Smooth muscle cell (in vitro differentiated cells): ENCODE results near the gene ZFHX3. TPM values are rescaled to one million over a fixed set of nuclear protein-coding genes. Genes with fewer than 3 reads are reported as not detected.
A peak's percentile ranks its signal among the peaks of the same experiment; 100 is the strongest.

ENCODE experiments used
- DNase-seq: peaks from one replicate; lab custom pipeline; 2025; ENCODE audit not compliant: unreplicated experiment; lab: John Stamatoyannopoulos, UW
- H2AFZ ChIP-seq: fragments of 200-600 bp; sonication (generic); 2 replicates; pipeline ENCODE4 v1.6.0; 2016; ENCODE audit warnings: antibody characterized with exemption, low read depth, mild to moderate bottlenecking
- H3F3A ChIP-seq: fragments of 200-600 bp; sonication (generic); 2 replicates; pipeline ENCODE4 v1.6.0; 2017; ENCODE audit warnings: antibody characterized with exemption, low read depth
- H3K27ac ChIP-seq: fragments of 200-600 bp; sonication (generic); 2 replicates; pipeline ENCODE4 v1.5.1; 2016; ENCODE audit warnings: low read depth, mild to moderate bottlenecking
- H3K27me3 ChIP-seq: fragments of 200-600 bp; sonication (generic); 2 replicates; pipeline ENCODE4 v1.6.1; 2016; ENCODE audit warnings: low read depth, mild to moderate bottlenecking
- H3K36me3 ChIP-seq: fragments of 200-600 bp; sonication (generic); 2 replicates; pipeline ENCODE4 v1.5.1; 2016; ENCODE audit warnings: low read depth
- H3K4me1 ChIP-seq: fragments of 200-600 bp; sonication (generic); 2 replicates; pipeline ENCODE4 v1.5.1; 2016; ENCODE audit warnings: low read depth
- H3K4me2 ChIP-seq: fragments of 200-600 bp; sonication (generic); 2 replicates; pipeline ENCODE4 v1.6.0; 2016; ENCODE audit warnings: mild to moderate bottlenecking
- H3K4me3 ChIP-seq: fragments of 200-600 bp; sonication (generic); 2 replicates; pipeline ENCODE4 v1.5.1; 2016; ENCODE audit warnings: mild to moderate bottlenecking
- H3K79me2 ChIP-seq: fragments of 200-600 bp; sonication (generic); 2 replicates; pipeline ENCODE4 v1.6.0; 2016; ENCODE audit warnings: low read depth, mild to moderate bottlenecking
- H3K9ac ChIP-seq: fragments of 200-600 bp; sonication (generic); 2 replicates; pipeline ENCODE4 v1.6.0; 2016; ENCODE audit warnings: low read depth
- H3K9me3 ChIP-seq: fragments of 200-600 bp; sonication (generic); replicated peaks from 2 replicates; pipeline ENCODE4 v1.5.1; 2016; ENCODE audit warnings: low read depth
- H4K20me1 ChIP-seq: fragments of 200-600 bp; sonication (generic); 2 replicates; pipeline ENCODE4 v1.6.0; 2016; ENCODE audit warnings: low read depth
- WGBS: methylation state at CpG from one replicate; pipeline ENCODE4 v1.1.7; 2016; ENCODE audit warnings: low lambda C conversion rate; 5-methylcytosine and 5-hydroxymethylcytosine counted together
- polyA plus RNA-seq: library from polyadenylated mRNA; unstranded; fragments of >200 nt; fragmentation: Nextera tagmentation; extraction: Ambion mirVana; gene quantifications from 2 replicates; pipeline ENCODE4 v1.2.1, GENCODE V29; 2016
- total RNA-seq: library from RNA; depleted of rRNA; stranded (reverse); fragments of >200 nt; gene quantifications from 2 replicates; pipeline ENCODE4 v1.2.3, GENCODE V29; 2014
- TF ChIP-seq, protein P1 (sequence below): fragments of 200-600 bp; sonication (generic); IDR thresholded peaks from 2 replicates; pipeline ENCODE4 v1.5.1; 2017; ENCODE audit warnings: borderline replicate concordance, mild to moderate bottlenecking, antibody characterized with exemption; ENCODE audit not compliant: insufficient read depth, poor library complexity, severe bottlenecking

Gene ZFHX3
- total and polyA plus RNA-seq, 2 experiments from 2014 or later = 3.1 to 9.8 TPM

DNA sequence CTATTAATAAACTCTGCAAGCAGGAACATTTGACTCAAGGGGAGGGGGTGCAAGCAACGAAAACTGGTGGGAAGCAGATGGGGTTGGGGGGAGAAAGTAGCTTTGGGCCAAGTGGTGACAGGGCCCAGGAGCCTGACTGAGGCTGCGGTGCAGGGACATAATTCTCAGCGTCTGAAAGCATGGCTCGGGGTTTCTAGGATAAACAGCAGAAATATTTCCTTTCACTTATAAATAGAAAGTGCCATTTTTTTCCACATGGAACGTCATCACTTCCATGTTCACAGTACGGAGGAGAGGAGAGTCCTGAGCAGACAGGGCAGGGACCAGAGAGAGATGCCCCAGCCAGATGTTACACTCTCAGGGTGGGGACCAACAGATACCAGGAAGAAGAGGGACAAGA, 197.1 kb downstream of the ZFHX3 start:
- TF ChIP-seq, protein P1, sequence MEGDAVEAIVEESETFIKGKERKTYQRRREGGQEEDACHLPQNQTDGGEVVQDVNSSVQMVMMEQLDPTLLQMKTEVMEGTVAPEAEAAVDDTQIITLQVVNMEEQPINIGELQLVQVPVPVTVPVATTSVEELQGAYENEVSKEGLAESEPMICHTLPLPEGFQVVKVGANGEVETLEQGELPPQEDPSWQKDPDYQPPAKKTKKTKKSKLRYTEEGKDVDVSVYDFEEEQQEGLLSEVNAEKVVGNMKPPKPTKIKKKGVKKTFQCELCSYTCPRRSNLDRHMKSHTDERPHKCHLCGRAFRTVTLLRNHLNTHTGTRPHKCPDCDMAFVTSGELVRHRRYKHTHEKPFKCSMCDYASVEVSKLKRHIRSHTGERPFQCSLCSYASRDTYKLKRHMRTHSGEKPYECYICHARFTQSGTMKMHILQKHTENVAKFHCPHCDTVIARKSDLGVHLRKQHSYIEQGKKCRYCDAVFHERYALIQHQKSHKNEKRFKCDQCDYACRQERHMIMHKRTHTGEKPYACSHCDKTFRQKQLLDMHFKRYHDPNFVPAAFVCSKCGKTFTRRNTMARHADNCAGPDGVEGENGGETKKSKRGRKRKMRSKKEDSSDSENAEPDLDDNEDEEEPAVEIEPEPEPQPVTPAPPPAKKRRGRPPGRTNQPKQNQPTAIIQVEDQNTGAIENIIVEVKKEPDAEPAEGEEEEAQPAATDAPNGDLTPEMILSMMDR = no peak
- H3K27me3 ChIP-seq = no peaks in the 10 kb centered on the region
- H3K9ac ChIP-seq = no peak overlapping the region
- no peaks in the 10 kb centered on the region for H3K36me3 ChIP-seq
- 40% methylated on average over 6 of the region's 6 CpGs for WGBS
- no peak overlapping the region for H3K4me3 ChIP-seq
- no peak overlapping the region for H2AFZ ChIP-seq
- peaks cover 17% of the 10 kb centered on the region for H3K4me1 ChIP-seq
- peaks cover 63% of the 10 kb centered on the region for H4K20me1 ChIP-seq
- DNase-seq = no peak
- H3K79me2 ChIP-seq = peaks cover 20% of the 10 kb centered on the region
- H3F3A ChIP-seq = no peaks in the 10 kb centered on the region
- H3K27ac ChIP-seq = peak overlapping the region; percentile 29
- no peak overlapping the region for H3K4me2 ChIP-seq
- no peaks in the 10 kb centered on the region for H3K9me3 ChIP-seq

DNA sequence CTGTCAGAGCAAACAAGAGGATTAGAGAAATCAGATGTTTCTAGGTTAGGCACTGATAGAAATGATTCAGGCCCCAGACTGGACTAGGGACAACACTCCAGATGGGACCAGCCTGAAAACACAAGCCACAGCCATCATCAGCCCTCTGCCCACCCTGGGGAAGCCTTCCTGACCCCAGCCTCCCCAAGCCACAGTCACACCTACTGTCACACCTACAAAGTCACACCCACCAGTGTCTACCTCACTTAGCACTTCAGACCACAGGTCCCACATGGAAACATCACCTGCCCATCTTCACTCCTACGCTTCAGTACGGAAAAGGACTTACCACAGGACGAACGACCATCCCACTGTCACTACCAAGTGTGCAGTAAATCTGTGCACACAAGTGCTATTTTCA, 197.9 kb downstream of the ZFHX3 start:
- Histone ChIP-seq H3K4me2 (no peak overlapping the region), H3K27ac (no peak overlapping the region), H3K27me3 (no peaks in the 10 kb centered on the region), H3K4me3 (no peak overlapping the region), H3K79me2 (peaks cover 17% of the 10 kb centered on the region), H3K4me1 (peaks cover 17% of the 10 kb centered on the region), H2AFZ (no peak overlapping the region), H3K9ac (no peak overlapping the region), H3K36me3 (no peaks in the 10 kb centered on the region), H4K20me1 (peaks cover 64% of the 10 kb centered on the region), H3F3A (no peaks in the 10 kb centered on the region), H3K9me3 (no peaks in the 10 kb centered on the region)
- TF ChIP-seq, protein P1 = no peak
- WGBS = 90% methylated on average over 4 of the region's 4 CpGs
- no peak for DNase-seq

DNA sequence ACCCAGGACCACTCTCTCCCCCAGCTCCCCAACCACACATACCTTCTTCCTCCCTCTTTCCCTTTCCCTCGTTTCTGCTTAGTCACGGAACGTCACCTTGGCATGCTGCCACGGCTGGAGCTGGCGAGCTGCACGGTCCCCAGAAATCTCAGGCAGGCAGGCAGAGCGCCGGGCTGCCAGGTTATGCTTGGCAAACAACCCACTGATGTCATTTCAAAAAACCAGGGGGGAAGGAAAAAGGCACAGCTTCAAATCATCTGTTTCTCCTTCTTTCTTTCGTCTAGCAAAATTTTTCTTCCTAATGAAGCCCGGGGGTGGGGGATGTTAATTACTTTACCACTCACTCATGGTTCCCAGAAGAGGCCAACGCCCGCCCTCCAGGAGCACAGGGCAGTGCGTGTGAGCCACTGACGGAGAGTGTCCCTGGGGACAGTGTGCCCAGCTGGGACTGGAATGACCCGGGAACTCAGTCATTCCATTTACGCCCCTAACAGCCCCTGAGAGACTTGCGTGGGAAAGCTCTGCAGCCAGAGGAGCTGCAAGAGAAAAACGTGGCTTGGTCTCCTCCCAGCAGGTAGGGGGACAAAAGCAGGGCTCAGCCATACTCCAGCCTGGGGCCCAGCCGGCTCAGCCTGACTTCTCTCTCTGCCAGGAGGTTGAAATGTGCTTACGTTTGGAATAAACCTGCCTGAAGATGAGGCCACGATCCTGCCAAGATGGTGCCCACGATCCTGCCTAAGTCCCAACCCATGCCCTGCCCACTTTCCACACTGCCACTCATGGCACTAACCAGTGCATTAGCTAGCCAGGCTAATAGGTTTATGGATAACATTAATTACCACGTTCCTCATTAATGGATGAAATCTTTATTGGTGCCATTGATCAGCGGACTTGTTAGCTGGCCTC, 198.9 kb downstream of the ZFHX3 start:
- peak; percentile 15 for DNase-seq
- Histone ChIP-seq H3K79me2 (peaks cover 16% of the 10 kb centered on the region), H3K4me3 (no peak overlapping the region), H4K20me1 (peaks cover 72% of the 10 kb centered on the region), H3K9ac (no peak overlapping the region), H3F3A (no peaks in the 10 kb centered on the region), H2AFZ (no peak overlapping the region), H3K9me3 (no peaks in the 10 kb centered on the region), H3K36me3 (no peaks in the 10 kb centered on the region), H3K4me1 (peaks cover 10% of the 10 kb centered on the region), H3K27ac (no peak overlapping the region), H3K4me2 (peak overlapping the region; percentile 48), H3K27me3 (no peaks in the 10 kb centered on the region)
- 63% methylated on average over 24 of the region's 24 CpGs for WGBS
- TF ChIP-seq, protein P1 = no peak
